GM12875 (cell line): ENCODE data around the gene TRMT5.

Experiments
- H3K4me3 ChIP-seq: one replicate; pipeline ENCODE4 v1.5.1; 2011; ENCODE audit warnings: low read depth, low read length, control low read depth
- CTCF ChIP-seq: IDR thresholded peaks from 2 replicates; pipeline ENCODE4 v1.5.1; 2011; ENCODE audit warnings: low read depth, mild to moderate bottlenecking, control low read depth, inconsistent platforms, low read length, moderate library complexity, borderline replicate concordance; ENCODE audit not compliant: insufficient read depth

TRMT5 gene

GRCh38 chr14:60926002-60926401 lies 54.9 kb downstream of the TRMT5 start:
- TF ChIP-seq CTCF = no peak

GRCh38 chr14:60925286-60925685 lies 55.6 kb downstream of the TRMT5 start:
- TF ChIP-seq CTCF = no peak
- no peak overlapping the region for H3K4me3 ChIP-seq

More at GRCh38 chr14:60926002-60926401, 54.9 kb downstream of the TRMT5 start:
- H3K4me3 ChIP-seq = no peak overlapping the region

- H3K4me3 ChIP-seq = no peak overlapping the region
- no peak for TF ChIP-seq CTCF
Measured at GRCh38 chr14:60922050-60922449, 58.8 kb downstream of the TRMT5 start.
